Omental fat pad (tissue), 4 donors: ENCODE measurements around the gene TMEM209. TPM values are rescaled to one million over a fixed set of nuclear protein-coding genes. Genes with fewer than 3 reads are reported as not detected.
"Not testable (repeated sequence)": the region's sequence is repeated elsewhere in the genome, so short reads cannot be mapped to it uniquely, and the experiment has no call there.

Source experiments
- ATAC-seq: fragments of 150-250 bp; one replicate; pipeline ENCODE4 v1.9.1; 2016; ENCODE audit warnings: mild to moderate bottlenecking, moderate library complexity; ENCODE audit not compliant: low FRiP score
- DNase-seq: peaks from one replicate; pipeline ENCODE4 v3.0.0-alpha.2; 2019; ENCODE audit warnings: low spot score
- total RNA-seq, 4 donors: library from RNA; depleted of rRNA; stranded (reverse); fragments of >200 nt; gene quantifications; one replicate each; pipeline ENCODE4 v1.1.0, GENCODE V29; 2016
- TF ChIP-seq, protein P1 (sequence below), 3 donors: fragments of 450-650 bp; IDR thresholded peaks; one replicate each; pipeline ENCODE4 v1.5.1; 2016 to 2017; ENCODE audit warnings: antibody characterized with exemption in 3 of 3, mild to moderate bottlenecking in 3 of 3, moderate library complexity in 2 of 3

The TMEM209 gene
- 10 to 100 TPM in 3 of 4 donors, 1 to 10 TPM in 1; 8.9 to 17.2 (median 10.6) TPM for total RNA-seq

DNA sequence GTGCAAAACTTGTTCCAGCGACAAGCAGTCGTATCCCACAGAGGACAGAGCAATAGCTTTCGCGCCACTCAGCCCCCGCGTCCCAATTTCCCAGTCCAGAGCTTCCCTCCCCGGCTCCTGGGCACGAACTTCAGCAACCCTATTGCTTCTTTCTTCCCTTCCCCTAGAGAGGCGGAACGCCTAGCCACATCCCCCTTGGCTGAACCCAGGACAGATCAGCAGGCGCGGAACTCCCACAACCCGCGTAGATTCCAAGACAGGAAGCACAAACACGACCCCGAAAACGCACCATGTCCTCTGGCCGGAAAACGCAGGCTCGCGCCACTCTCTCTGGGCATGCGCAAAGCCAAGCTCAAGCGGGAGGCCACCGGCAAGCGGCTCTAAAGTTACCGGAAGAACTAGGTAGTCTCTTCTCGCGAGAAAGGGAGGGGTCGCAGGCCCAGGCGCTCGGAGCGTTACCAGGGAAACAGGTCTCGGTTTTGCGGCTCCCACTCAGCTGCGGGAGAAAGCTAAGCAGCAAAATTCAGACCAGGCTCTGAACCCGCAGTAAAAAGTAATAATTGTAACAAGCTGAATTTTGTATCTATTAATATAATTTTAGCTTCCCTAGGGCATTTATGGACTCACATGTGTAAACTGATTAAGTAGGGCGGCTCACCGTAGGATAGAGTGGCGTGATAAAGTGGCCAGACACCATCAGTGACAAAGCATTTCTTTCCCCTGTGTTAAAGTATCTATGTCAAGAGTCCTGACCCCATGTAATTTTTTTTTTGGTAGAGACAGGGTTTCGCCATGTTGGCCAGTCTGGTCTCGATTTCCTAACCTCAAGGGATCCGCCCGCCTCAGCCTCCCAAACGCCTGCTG lies at the start of gene TMEM209:
Gene TMEM209, minus strand, starts transcription at position 323 of the 864 bp plus-strand sequence. Its CDS starts 31 bp downstream, at position 292.
- peak; percentile 81 for DNase-seq

DNA sequence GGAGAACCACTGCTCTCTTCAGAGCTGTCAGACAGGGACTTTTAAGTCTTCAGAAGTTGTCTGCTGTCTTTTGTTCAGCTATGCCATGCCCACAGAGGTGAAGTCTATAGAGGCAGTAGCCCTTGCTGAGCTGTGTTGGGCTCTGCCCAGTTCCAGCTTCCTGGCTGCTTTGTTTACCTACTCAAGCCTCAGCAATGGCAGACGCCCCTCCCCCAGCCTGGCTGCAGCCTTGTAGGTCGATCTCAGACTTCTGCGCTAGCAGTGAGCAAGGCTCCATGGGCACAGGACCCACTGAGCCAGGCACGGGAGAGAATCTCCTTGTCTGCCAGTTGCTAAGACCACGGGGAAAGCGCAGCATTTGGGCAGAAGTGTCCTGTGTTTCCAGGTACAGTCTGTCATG lies 49.3 kb upstream of the TMEM209 start:
- TF ChIP-seq, protein P1, sequence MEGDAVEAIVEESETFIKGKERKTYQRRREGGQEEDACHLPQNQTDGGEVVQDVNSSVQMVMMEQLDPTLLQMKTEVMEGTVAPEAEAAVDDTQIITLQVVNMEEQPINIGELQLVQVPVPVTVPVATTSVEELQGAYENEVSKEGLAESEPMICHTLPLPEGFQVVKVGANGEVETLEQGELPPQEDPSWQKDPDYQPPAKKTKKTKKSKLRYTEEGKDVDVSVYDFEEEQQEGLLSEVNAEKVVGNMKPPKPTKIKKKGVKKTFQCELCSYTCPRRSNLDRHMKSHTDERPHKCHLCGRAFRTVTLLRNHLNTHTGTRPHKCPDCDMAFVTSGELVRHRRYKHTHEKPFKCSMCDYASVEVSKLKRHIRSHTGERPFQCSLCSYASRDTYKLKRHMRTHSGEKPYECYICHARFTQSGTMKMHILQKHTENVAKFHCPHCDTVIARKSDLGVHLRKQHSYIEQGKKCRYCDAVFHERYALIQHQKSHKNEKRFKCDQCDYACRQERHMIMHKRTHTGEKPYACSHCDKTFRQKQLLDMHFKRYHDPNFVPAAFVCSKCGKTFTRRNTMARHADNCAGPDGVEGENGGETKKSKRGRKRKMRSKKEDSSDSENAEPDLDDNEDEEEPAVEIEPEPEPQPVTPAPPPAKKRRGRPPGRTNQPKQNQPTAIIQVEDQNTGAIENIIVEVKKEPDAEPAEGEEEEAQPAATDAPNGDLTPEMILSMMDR (IDR thresholded peaks at IDR 0.05), result no peak
- DNase-seq, result no peak
- ATAC-seq, result no peak

More for the DNA sequence above, at the start of gene TMEM209:
- TF ChIP-seq, protein P1 (IDR thresholded peaks at IDR 0.05), result no peak
- peak; percentile 96 for ATAC-seq

- not testable (repeated sequence) for DNase-seq, ATAC-seq
Measured at GRCh38 chr7:130249626-130250025, 44.4 kb upstream of the TMEM209 start.

- ATAC-seq, DNase-seq: not testable (repeated sequence)
Measured at GRCh38 chr7:130248842-130249241, 43.6 kb upstream of the TMEM209 start.

DNA sequence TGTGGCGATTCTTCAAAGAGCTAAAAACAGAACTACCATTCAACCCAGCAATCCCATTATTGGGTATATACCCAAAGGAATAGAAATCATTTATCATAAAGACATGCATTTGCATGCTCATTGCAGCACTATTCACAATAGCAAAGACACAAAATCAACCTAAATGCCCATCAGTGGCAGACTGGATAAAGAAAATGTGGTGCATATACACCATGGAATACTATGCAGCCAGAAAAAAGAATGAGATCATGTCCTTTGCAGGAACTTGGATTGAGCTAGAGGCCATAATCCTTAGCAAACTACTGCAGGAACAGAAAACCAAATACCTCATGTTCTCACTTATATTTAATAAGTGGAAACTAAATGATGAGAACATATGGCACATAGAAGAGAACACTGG lies 41.3 kb upstream of the TMEM209 start:
- DNase-seq, ATAC-seq: not testable (repeated sequence)

DNA sequence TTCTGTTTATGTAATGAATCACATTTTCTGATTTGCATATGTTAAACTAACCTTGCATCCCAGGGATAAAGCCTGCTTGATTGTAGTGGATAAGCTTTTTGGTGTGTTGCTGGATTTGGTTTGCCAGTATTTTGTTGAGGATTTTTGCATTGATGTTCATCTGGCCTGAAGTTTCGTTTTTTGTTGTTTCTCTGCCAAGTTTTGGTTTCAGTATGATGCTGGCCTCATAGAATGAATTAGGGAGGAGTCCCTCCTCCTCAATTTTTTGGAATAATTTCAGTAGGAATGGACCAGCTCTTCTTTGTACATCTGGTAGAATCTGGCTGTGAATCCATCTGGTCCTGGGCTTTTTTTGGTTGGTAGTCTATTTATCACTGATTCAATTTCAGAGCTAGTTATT lies 38.3 kb upstream of the TMEM209 start:
- not testable (repeated sequence) for DNase-seq, ATAC-seq

- ATAC-seq (peak; percentile 70), DNase-seq (no peak)
- TF ChIP-seq, protein P1 (IDR thresholded peaks at IDR 0.05), result peak in 1 of 3 donors; percentile 72
Measured at GRCh38 chr7:130242198-130243014, 37.2 kb upstream of the TMEM209 start.

DNA sequence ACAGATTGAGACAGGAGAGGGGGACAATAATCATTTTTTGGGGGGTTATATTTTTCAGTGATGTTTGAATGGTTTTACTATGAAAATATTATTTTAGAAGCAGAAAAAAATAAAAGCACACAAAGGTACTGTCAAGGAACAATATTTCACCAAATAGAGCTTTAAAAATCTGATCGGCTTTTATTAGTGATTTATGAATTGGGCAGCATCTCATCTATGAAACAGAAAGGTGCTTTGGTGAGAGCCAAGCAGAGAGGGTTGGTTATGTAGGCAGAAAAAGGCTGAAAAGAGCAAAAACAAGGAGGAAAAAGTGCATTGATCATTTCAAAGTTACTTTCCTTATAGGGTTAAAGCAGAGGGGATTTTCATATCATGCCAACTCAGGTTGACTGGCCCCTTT lies 35.0 kb upstream of the TMEM209 start:
- DNase-seq (no peak), ATAC-seq (no peak)
- TF ChIP-seq, protein P1 (IDR thresholded peaks at IDR 0.05), result no peak

GRCh38 chr7:130236361-130236760 lies 31.2 kb upstream of the TMEM209 start:
- ATAC-seq, result not testable (repeated sequence)

More at GRCh38 chr7:130236361-130236760, 31.2 kb upstream of the TMEM209 start:
- DNase-seq, result not testable (repeated sequence)
